ENCODE data around the gene ZER1.

- TF ChIP-seq CTCF (conservative IDR thresholded peaks at IDR 0.05; ENCODE audit: low read length) (no peak), EZH2phosphoT487 (IDR thresholded peaks at IDR 0.05; ENCODE audit: borderline replicate concordance, low read depth, low read length) (no peak)
These were observed 9.7 kb upstream of the ZER1 start for GRCh38 chr9:128781187-128782070.

Data from OCI-LY7 (cell line).